ENCODE measurements around the gene SART3.

Gene SART3

DNA sequence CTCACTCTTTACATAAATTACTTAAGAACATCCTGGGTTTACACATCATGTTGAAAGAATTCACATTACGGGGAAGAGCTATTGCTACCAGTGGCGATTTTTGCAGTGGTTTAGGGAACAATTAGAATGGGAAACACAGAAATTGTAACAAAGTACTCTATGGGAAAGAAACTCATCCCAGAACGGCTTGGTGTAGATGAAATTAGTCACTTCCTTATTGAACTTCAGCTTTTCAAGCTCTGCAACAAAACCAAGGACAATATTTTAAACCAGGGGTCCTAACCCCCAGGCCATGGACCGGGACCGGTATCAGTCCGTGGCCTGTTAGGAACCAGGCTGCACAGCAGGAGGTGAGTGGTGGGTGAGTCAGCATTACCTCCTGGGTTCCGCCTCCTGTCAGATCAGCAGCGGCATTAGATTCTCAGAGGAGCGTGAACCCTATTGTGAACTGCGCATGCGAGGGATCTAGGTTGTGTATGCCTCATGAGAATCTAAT lies 78.2 kb downstream of the SART3 start:
- no peak for DNase-seq

- no peak for DNase-seq
These were observed 81.5 kb downstream of the SART3 start for GRCh38 chr12:108479364-108480070.

GRCh38 chr12:108478611-108479206 lies 82.3 kb downstream of the SART3 start:
- no peak for DNase-seq

DNA sequence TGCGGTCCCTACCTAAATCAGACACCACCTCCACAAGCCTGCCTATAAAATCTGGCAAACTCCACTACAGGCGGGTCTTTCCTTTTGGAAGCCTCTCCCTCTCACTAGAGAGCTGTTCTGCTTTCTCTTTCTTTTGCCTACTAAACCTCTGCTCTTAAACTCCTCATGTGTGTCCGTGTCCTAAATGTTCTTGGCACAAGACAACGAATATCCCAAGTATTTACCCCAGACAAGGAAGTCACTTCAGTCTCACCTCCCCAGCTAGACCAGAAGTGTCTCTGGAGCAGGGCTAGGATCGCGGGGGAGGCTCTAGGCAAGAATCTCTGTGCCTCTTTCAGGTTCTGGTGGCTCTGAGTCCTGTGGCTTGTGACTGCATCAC lies 83.1 kb downstream of the SART3 start:
- no peak for DNase-seq

DNA sequence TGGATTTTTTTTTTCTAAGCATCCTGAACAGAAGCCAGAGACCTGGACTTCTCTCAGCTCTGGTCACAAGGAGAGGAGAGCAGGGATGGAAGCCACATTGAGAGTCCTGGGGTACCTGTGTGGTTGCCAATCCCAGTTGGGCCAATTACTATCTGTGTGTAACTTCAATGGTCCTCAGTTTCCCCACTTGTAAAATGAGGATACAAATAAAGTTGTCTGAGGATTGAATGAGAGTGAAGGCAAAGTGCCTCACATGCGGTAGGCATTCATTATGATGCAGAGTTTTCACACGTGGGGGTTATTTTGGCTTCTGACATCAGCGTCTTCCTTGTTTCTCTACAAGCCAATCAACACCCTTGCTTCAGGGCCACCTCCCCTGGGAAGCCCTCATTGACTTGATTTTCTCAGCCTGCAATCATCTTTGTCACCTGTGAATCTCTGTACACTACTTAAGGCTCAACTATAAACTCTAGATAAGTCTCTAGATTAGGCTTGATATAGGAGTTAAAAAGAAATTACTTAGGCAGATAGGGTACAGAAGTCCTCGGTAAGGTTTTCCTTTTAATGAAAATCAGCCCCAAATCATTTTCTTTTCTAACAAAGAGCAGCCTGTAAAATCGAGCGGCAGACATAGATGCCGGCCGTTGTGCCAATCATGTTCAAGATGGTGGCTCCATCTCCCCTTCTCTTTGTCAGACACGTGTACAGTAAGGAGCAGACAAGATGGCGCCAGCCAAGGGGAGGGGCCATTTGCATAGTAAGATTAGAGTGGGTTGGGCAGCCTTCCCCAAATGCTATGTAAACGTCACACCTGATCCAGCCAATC lies 83.7 kb downstream of the SART3 start:
- DNase-seq: no peak

DNA sequence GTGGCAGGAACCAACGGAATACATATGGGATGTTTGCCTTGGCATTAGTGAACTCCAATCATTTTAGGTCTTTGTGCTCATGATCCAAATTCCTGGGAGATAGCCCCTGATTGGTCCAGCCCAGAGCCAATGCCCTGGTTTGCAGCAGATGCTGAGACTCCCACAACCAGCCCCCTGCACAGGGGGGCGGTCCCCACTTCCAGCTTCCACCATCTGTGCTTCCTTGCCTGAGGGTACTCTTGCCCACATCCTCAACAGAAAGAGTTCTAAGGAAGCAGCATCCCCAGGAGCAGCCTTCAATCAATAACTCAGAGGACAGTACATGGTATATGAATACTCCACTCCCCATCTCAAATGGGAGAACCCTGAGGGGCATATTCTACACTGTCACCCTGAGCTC lies 85.6 kb downstream of the SART3 start:
- DNase-seq: no peak

GRCh38 chr12:108473400-108474055 lies 87.4 kb downstream of the SART3 start:
- DNase-seq: no peak
